ENCODE data around the gene GRAMD1C. TPM values are rescaled to one million over a fixed set of nuclear protein-coding genes. Genes with fewer than 3 reads are reported as not detected.

The GRAMD1C gene
- total RNA-seq, 1 donor from 2014 or later: 7.5 TPM

DNA sequence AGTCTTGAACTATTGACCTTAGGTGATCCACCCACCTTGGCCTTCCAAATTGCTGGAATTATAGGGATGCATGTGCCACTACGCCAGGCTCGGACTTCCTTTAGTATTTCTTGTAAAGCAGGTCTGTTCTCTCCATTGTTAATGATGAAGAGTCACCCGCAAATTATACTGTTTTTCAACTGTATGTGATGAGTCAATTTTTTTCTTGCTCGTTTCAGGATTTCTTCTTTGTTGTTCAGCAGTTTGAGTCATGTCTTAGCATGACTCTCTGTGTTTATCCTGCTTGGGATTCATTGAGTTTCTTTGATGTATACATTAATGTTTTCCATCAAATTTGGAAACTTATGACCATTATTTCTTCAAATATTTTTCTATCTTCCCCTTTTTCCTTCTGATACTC lies 28.9 kb downstream of the GRAMD1C start:
- Mint-ChIP-seq H3K27ac (no peak overlapping the region), H3K4me1 (no peaks in the 10 kb centered on the region), H3K36me3 (peaks cover 2% of the 10 kb centered on the region), H3K9me3 (peaks cover 28% of the 10 kb centered on the region), H3K4me3 (no peak overlapping the region), H3K27me3 (ENCODE audit: low read depth) (no peaks in the 10 kb centered on the region)
- no peak for TF ChIP-seq CTCF (IDR thresholded peaks at IDR 0.05; ENCODE audit: unreplicated experiment)
- DNase-seq (ENCODE audit: low spot score in 2 of 2, unreplicated experiment in 2 of 2): no peak

- Mint-ChIP-seq H3K27ac (no peak overlapping the region), H3K27me3 (ENCODE audit: low read depth) (no peaks in the 10 kb centered on the region), H3K4me3 (no peak overlapping the region), H3K9me3 (peaks cover 5% of the 10 kb centered on the region), H3K4me1 (no peaks in the 10 kb centered on the region), H3K36me3 (no peaks in the 10 kb centered on the region)
- DNase-seq (ENCODE audit: low spot score in 2 of 2, unreplicated experiment in 2 of 2): no peak
- TF ChIP-seq CTCF (IDR thresholded peaks at IDR 0.05; ENCODE audit: unreplicated experiment): no peak
Observed at GRCh38 chr3:113873293-113873692, 34.7 kb downstream of the GRAMD1C start.

DNA sequence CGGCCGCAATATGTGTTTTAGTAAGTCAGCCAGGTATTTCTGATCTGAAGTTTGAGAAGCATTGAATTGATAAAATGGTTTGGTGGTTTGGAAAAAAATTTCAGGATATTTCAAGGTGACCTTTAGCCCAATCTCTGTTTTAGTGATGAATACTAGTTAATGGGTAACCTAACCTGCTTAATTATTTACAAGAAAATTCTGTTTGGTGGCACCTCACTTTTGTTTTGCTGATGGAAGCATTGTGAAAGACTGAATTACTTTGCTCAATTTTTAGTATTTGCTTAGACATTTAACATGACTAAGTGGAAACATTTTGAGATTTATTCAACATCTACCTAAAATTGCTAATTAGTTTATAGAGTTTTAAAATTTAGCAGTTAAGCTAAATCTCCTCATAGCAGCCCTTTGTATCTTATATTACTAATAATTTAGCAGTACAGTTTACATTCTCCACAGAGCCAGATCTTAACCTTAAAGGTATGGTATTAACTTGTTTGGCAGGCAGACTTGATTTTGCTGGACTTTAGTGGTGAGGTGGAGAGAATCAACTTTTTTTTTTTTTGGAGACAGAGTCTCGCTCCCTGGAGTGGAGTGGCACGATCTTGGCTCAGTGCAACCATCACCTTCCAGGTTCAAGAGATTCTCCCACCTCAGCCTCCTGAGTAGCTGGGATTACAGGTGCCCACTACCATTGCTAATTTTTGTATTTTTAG lies 35.4 kb downstream of the GRAMD1C start:
- Mint-ChIP-seq H3K4me1 (no peaks in the 10 kb centered on the region), H3K4me3 (no peak overlapping the region), H3K27ac (no peak overlapping the region), H3K9me3 (peaks cover 3% of the 10 kb centered on the region), H3K27me3 (ENCODE audit: low read depth) (no peaks in the 10 kb centered on the region), H3K36me3 (no peaks in the 10 kb centered on the region)
- TF ChIP-seq CTCF (IDR thresholded peaks at IDR 0.05; ENCODE audit: unreplicated experiment): no peak
- no peak for DNase-seq (ENCODE audit: low spot score in 2 of 2, unreplicated experiment in 2 of 2)

- TF ChIP-seq CTCF (IDR thresholded peaks at IDR 0.05; ENCODE audit: unreplicated experiment): no peak
- Mint-ChIP-seq H3K27me3 (ENCODE audit: low read depth) (no peaks in the 10 kb centered on the region), H3K4me1 (no peaks in the 10 kb centered on the region), H3K27ac (no peak overlapping the region), H3K36me3 (peaks cover 1% of the 10 kb centered on the region), H3K4me3 (no peak overlapping the region), H3K9me3 (peaks cover 2% of the 10 kb centered on the region)
- no peak for DNase-seq (ENCODE audit: low spot score in 2 of 2, unreplicated experiment in 2 of 2)
Observed at GRCh38 chr3:113878403-113878802, 39.8 kb downstream of the GRAMD1C start.

DNA sequence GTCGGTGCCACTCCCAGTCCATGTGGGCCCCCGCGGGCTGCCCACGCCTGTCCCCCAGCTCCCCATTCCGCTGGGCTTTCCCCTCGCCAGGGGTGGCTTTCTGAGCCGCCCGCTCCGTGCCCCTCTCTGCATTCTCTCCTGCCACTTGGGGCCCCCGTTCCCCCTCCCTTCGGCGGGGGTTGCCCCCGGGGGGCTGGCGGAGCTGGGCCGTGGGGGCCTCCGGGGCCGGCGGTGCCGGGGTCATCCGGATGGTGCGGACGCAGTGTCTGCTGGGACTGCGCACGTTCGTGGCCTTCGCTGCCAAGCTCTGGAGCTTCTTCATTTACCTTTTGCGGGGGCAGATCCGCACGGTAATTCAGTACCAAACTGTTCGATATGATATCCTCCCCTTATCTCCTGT lies 46.5 kb downstream of the GRAMD1C start:
- DNase-seq (ENCODE audit: low spot score in 2 of 2, unreplicated experiment in 2 of 2): no peak
- no peaks in the 10 kb centered on the region for H3K27me3 Mint-ChIP-seq (ENCODE audit: low read depth)
- H3K9me3 Mint-ChIP-seq: peaks cover 11% of the 10 kb centered on the region
- peaks cover 4% of the 10 kb centered on the region for H3K36me3 Mint-ChIP-seq
- no peak overlapping the region for H3K4me3 Mint-ChIP-seq
- no peak for TF ChIP-seq CTCF (IDR thresholded peaks at IDR 0.05; ENCODE audit: unreplicated experiment)
- no peaks in the 10 kb centered on the region for H3K4me1 Mint-ChIP-seq
- H3K27ac Mint-ChIP-seq: no peak overlapping the region

Measured in mesothelial cell of epicardium (in vitro differentiated cells).